CD4-positive, alpha-beta memory T cell (primary cell): ENCODE data around the gene CCNDBP1. TPM values are rescaled to one million over a fixed set of nuclear protein-coding genes. Genes with fewer than 3 reads are reported as not detected.
A peak's percentile ranks its signal among the peaks of the same experiment; 100 is the strongest.

ENCODE experiments used
- CTCF ChIA-PET: fragments of 350-600 bp; sonication (Branson Sonifier 250); formaldehyde crosslinking; loops from one replicate; lab custom pipeline; 2021; ENCODE audit warnings: inconsistent platforms; ENCODE audit not compliant: partially characterized antibody; lab: Charles Lee
- POLR2A ChIA-PET: fragments of 350-600 bp; sonication (Branson Sonifier 250); formaldehyde crosslinking; loops from one replicate; lab custom pipeline; 2021; ENCODE audit not compliant: partially characterized antibody; lab: Charles Lee
- DNase-seq, 5 donors: peaks; one replicate each; pipeline versions ENCODE4 v3.0.0 to v3.0.0-alpha.2; 2020 to 2022; ENCODE audit warnings: mixed read lengths in 1 of 5
- H3K27ac ChIP-seq: one replicate; pipeline ENCODE4 v1.7.0; 2013; ENCODE audit warnings: low read depth, low read length
- H3K27me3 ChIP-seq: 2 replicates; pipeline ENCODE4 v1.7.0; 2013; ENCODE audit warnings: mild to moderate bottlenecking, low read length, moderate library complexity; ENCODE audit not compliant: insufficient read depth
- H3K36me3 ChIP-seq: 2 replicates; pipeline ENCODE4 v1.7.0; 2013; ENCODE audit warnings: mild to moderate bottlenecking, low read length, moderate library complexity; ENCODE audit not compliant: insufficient read depth
- H3K4me1 ChIP-seq: 2 replicates; pipeline ENCODE4 v1.7.0; 2013; ENCODE audit warnings: mild to moderate bottlenecking, low read length, moderate library complexity; ENCODE audit not compliant: insufficient read depth
- H3K4me3 ChIP-seq, 2 donors: one replicate each; pipeline ENCODE4 v1.7.0; 2013; ENCODE audit warnings: low read length in 2 of 2, mild to moderate bottlenecking in 1 of 2
- H3K9me3 ChIP-seq, 2 donors: one replicate each; pipeline ENCODE4 v1.7.0; 2013; ENCODE audit warnings: low read length in 2 of 2, control low read depth in 1 of 2; ENCODE audit not compliant: control insufficient read depth in 1 of 2
- H3K27ac Mint-ChIP-seq, 7 donors: one replicate each; pipeline ENCODE4 v1.8.0; 2020 to 2021; ENCODE audit warnings: mixed read lengths in 7 of 7, mild to moderate bottlenecking in 6 of 7, inconsistent platforms in 3 of 7, moderate library complexity in 3 of 7
- H3K27me3 Mint-ChIP-seq, 2 donors: one replicate each; pipeline ENCODE4 v1.8.0; 2020 to 2021; ENCODE audit warnings: mixed read lengths in 2 of 2
- H3K36me3 Mint-ChIP-seq, 2 donors: one replicate each; pipeline ENCODE4 v1.8.0; 2020 to 2021; ENCODE audit warnings: mixed read lengths in 2 of 2, inconsistent platforms in 1 of 2, mild to moderate bottlenecking in 1 of 2
- H3K4me1 Mint-ChIP-seq, 4 donors: one replicate each; pipeline ENCODE4 v1.8.0; 2020 to 2021; ENCODE audit warnings: mixed read lengths in 4 of 4, mild to moderate bottlenecking in 1 of 4
- H3K4me3 Mint-ChIP-seq, 8 donors: one replicate each; pipeline ENCODE4 v1.8.0; 2020 to 2021; ENCODE audit warnings: mixed read lengths in 8 of 8, mild to moderate bottlenecking in 7 of 8, moderate library complexity in 6 of 8, inconsistent platforms in 3 of 8
- H3K9me3 Mint-ChIP-seq, 8 donors: one replicate each; pipeline ENCODE4 v1.8.0; 2020 to 2021; ENCODE audit warnings: mixed read lengths in 8 of 8, mild to moderate bottlenecking in 5 of 8, inconsistent platforms in 3 of 8, moderate library complexity in 1 of 8
- intact Hi-C: fragments of 100-400 bp; cut with micrococcal nuclease; formaldehyde crosslinking; loops from one replicate; pipeline ENCODE4 v1.15.1; 2023
- polyA plus RNA-seq, 2 donors: library from polyadenylated mRNA; unstranded; fragments of 300-500 nt; fragmentation: Illumina TruSeq; gene quantifications; one replicate each; pipeline ENCODE4 v1.2.3, GENCODE V29; 2021
- total RNA-seq, 2 experiments: library from RNA; stranded (reverse); gene quantifications; one replicate each; pipeline ENCODE4 v1.2.3, GENCODE V29; 2021

CCNDBP1 gene
- total and polyA plus RNA-seq, 4 experiments from 2014 or later = 127 to 262 (median 156) TPM

DNA sequence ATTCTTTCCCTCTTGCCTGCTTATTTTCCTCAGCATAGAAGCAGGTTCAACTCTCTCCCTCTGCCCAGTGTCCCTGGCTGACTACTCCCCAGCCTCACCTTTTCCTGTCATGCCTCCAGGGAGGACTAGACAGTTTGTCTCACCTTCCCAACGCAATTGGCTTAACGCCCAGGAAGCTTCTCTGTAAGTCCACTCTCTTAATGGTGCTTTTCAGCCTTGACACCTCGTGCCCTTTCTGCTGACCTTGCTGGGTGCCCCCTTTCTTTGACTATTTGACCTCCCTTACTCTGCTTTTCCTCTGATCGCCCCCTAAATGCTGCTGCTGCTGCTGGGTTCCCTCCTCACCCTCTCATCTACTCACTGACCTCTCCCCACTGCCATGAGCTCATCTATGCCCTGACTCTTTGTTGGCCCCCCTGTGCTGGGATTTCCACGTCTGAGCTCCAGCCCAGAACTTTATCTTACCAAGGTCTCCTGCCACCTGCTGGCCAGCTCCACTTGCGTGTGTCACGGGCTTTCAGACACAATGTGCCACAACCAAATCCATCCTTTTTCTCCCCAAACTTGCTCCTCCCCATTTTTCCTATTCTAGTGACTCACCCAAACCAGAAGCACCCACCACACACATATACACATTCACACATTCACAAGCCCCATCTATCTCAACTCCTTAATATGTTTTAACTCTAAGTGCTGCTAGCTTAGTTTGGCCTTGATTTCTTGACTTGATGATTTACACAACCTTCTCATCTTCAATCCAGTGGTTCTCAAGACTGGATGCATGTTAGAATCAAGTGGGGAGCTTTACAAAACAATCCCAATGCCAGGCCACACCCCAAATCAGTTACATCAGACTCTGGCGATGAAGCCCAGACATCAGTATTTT is 19.1 kb downstream of the CCNDBP1 start:
- peaks cover 0 to 2% (median 0%) of the 10 kb centered on the region in 8 donors for H3K9me3 Mint-ChIP-seq
- Histone ChIP-seq H3K9me3 (no peaks in the 10 kb centered on the region), H3K27me3 (no peaks in the 10 kb centered on the region), H3K36me3 (no peaks in the 10 kb centered on the region), H3K27ac (no peak overlapping the region), H3K4me3 (no peak overlapping the region), H3K4me1 (no peaks in the 10 kb centered on the region)
- peak; percentile 24 to 54 (median 34) for DNase-seq
- ChIA-PET CTCF (interaction anchor here (0.6 to 2.8 kb wide), 36 partner anchors 10 to 675 kb away, joined by 3 to 14 read pairs (median 3); partner anchors contain the start of genes CCNDBP1 and UBR1), POLR2A (interaction anchor here (0.8 kb wide), 1 partner anchor 19 kb away, joined by 4 read pairs; the partner anchor contains the start of gene CCNDBP1)
- H3K36me3 Mint-ChIP-seq = peaks cover 2 to 6% of the 10 kb centered on the region in 2 donors
- H3K4me3 Mint-ChIP-seq = no peak overlapping the region
- H3K27me3 Mint-ChIP-seq = peaks cover 5 to 7% of the 10 kb centered on the region in 2 donors
- intact Hi-C loops = loop anchor here (1.0 kb wide), 1 partner anchor 17 kb away; no protein-coding TSS in a partner anchor
- H3K4me1 Mint-ChIP-seq = peaks cover 0 to 6% (median 3%) of the 10 kb centered on the region in 4 donors
- peak overlapping the region in 4 of 7 donors; percentile 1 to 53 (median 18) for H3K27ac Mint-ChIP-seq

GRCh38 chr15:43206054-43206453 is 20.9 kb downstream of the CCNDBP1 start:
- Histone ChIP-seq H3K4me1 (no peaks in the 10 kb centered on the region), H3K36me3 (no peaks in the 10 kb centered on the region), H3K9me3 (no peaks in the 10 kb centered on the region), H3K27me3 (no peaks in the 10 kb centered on the region), H3K4me3 (no peak overlapping the region), H3K27ac (no peak overlapping the region)
- Mint-ChIP-seq H3K36me3 (no peaks in the 10 kb centered on the region), H3K27me3 (peaks cover 7 to 13% of the 10 kb centered on the region in 2 donors), H3K27ac (peak overlapping the region in 1 of 7 donors; percentile 2), H3K4me1 (peaks cover 0 to 6% (median 3%) of the 10 kb centered on the region in 4 donors), H3K9me3 (no peaks in the 10 kb centered on the region), H3K4me3 (no peak overlapping the region)
- ChIA-PET POLR2A (interaction anchor here (0.8 kb wide), 1 partner anchor 19 kb away, joined by 4 read pairs; no protein-coding TSS in a partner anchor), CTCF (no interaction called here)
- intact Hi-C loops = no loop called here
- DNase-seq = no peak

DNA sequence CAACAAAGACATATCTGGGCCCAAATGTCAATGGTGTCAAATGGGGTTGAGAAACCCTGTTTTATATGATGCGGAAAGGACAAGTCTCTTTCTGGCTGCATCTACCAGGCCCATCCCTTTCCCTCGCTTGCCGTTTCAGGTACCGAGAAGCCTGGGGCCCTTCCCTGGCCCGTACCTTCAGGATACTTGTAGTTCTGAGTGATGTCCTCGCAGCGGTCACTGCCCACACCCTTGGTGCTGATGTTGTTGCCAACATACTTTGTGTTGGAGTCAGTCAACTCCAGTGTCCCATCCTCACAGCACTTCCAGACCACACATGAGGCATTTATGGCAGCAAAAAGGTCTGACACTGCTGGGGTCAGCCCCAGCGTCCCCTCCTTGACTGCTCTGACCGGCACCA is 21.8 kb downstream of the CCNDBP1 start:
- no peaks in the 10 kb centered on the region for H3K9me3 ChIP-seq
- Mint-ChIP-seq H3K27ac (peak overlapping the region in 1 of 7 donors; percentile 48), H3K9me3 (no peaks in the 10 kb centered on the region), H3K4me3 (no peak overlapping the region), H3K27me3 (peaks cover 7 to 13% of the 10 kb centered on the region in 2 donors), H3K4me1 (peaks cover 0 to 6% (median 3%) of the 10 kb centered on the region in 4 donors), H3K36me3 (no peaks in the 10 kb centered on the region)
- DNase-seq = no peak
- no peaks in the 10 kb centered on the region for H3K36me3 ChIP-seq
- H3K4me1 ChIP-seq = no peaks in the 10 kb centered on the region
- CTCF ChIA-PET = interaction anchor here (1.3 kb wide), 1 partner anchor 19 kb away, joined by 4 read pairs; no protein-coding TSS in a partner anchor
- no peak overlapping the region for H3K27ac ChIP-seq
- POLR2A ChIA-PET = no interaction called here
- no peak overlapping the region for H3K4me3 ChIP-seq
- intact Hi-C loops = no loop called here
- H3K27me3 ChIP-seq = no peaks in the 10 kb centered on the region

DNA sequence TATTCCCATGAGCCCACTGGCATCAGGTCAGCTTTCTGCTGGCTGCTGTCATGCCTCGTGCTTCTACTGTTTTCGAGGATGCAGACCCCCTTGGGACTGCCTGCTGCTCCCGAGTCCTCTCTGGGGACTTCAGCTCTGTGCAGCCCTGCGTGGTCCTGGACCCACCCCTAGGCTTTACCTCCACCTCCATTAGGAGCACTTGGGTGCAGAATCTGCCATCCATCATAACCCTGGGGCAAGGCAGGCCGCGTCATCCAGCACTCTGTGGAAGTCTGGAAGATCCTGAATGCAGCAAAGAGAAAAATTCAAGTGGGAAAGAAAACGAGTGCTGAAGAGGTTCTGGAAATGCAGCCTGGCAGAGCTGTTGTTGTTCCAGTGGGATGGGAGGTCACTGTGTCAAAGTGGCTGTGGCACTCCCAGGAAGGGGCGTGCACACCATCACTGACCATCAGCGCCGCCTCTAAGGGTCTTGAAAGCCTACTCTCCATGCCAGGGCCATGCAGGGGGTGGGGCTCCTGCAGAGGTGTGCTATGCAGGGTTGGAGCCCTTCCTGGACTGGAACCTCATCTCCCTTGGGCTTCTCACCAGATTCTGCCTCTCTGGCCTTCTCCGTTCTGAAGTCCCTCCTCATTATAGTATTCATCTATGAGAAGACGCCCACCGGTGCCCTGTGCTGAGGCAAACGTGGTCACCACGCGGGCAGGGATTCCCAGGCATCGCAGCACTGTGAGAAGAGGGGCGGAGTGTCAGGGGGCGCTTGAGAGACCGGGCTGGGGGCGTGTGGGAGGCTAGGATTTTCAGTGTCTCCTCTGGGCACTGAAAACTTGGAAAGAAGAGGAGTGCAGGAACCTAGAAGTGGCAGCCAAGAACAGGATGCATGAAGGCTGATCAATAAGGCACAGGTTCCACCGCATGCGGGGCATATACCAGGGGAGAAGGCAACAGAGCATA is 23.1 kb downstream of the CCNDBP1 start:
- Histone ChIP-seq H3K27ac (no peak overlapping the region), H3K9me3 (no peaks in the 10 kb centered on the region), H3K27me3 (no peaks in the 10 kb centered on the region), H3K36me3 (no peaks in the 10 kb centered on the region), H3K4me1 (no peaks in the 10 kb centered on the region), H3K4me3 (no peak overlapping the region)
- peaks cover 0 to 6% (median 3%) of the 10 kb centered on the region in 4 donors for H3K4me1 Mint-ChIP-seq
- H3K36me3 Mint-ChIP-seq = no peaks in the 10 kb centered on the region
- no peak for DNase-seq
- no peak overlapping the region for H3K27ac Mint-ChIP-seq
- H3K4me3 Mint-ChIP-seq = no peak overlapping the region
- peaks cover 7 to 13% of the 10 kb centered on the region in 2 donors for H3K27me3 Mint-ChIP-seq
- CTCF ChIA-PET = interaction anchor here (1.3 kb wide), 1 partner anchor 18 kb away, joined by 4 read pairs; no protein-coding TSS in a partner anchor
- intact Hi-C loops = no loop called here
- no peaks in the 10 kb centered on the region for H3K9me3 Mint-ChIP-seq
- POLR2A ChIA-PET = no interaction called here

DNA sequence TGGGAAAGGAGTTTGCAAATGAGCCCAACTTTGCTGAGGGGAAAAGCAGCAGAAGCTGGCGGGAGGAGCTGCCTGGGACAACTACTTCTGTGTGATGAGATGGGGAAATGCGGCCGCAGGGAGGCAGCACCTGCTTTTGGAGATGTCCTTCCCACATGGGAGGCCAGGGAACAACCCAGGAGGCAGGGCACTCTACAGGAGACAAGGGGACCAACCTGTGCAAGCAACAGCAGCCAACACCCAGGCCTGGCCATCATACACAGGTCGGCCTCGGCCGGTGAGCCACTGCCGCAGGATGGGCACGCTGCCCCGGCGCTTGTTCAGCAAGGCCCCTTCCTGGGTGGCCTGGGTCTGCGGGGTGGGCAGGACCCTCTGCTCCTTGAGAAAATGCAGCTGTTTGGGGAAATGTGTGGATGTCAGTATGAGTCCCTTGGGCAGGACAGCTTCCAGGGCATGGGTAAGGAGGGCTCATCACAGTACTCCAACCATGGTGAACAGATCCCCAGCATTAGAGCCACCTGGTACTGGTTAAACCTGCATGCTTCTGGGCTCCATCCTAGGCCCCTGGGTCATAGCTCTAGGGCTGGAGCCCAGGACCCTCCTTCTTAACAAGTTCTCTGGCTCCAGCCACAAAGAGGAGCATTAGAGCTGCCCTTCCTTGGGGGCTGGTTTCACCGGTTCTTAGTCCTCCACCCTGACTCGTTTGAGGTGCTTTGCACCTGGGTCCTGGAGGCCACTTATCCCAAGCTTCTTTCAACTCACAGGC is 24.0 kb downstream of the CCNDBP1 start:
- intact Hi-C loops = no loop called here
- Mint-ChIP-seq H3K27ac (no peak overlapping the region), H3K9me3 (no peaks in the 10 kb centered on the region), H3K4me1 (peaks cover 0 to 4% (median 2%) of the 10 kb centered on the region in 4 donors), H3K36me3 (no peaks in the 10 kb centered on the region), H3K4me3 (no peak overlapping the region), H3K27me3 (peaks cover 7 to 13% of the 10 kb centered on the region in 2 donors)
- no peaks in the 10 kb centered on the region for H3K36me3 ChIP-seq
- no peaks in the 10 kb centered on the region for H3K27me3 ChIP-seq
- no peak overlapping the region for H3K4me3 ChIP-seq
- H3K9me3 ChIP-seq = no peaks in the 10 kb centered on the region
- ChIA-PET CTCF (interaction anchor here (2.0 kb wide), 1 partner anchor 16 kb away, joined by 6 read pairs; no protein-coding TSS in a partner anchor), POLR2A (no interaction called here)
- H3K27ac ChIP-seq = no peak overlapping the region
- no peak for DNase-seq
- no peaks in the 10 kb centered on the region for H3K4me1 ChIP-seq

DNA sequence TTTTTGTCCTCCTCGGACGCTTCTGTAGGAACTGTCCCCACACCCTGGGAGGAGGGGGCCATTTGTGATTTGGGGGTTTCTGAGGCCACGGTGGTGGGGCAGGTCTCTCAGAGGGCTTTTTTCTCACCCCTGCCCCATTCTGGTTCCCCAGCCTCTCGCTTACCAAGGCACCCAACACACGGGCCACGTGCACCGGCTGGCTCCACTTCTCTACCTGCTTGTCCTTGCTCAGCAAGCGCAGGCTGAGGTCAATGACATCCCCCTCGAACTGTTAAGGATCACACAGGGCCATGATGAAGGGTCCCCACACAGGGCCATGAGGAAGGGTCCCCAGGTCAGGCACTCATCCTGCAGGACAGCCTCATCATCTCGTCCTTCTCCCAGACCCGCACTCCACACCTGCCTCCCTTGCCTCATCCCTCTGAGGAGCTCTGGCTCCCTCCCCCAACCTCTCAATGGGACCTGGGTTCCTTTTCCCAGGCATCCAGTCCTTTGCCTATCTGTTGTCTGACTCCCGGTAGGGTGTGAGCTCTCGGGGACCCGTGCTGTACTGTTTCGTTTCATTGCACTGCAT is 25.1 kb downstream of the CCNDBP1 start:
- Histone ChIP-seq H3K9me3 (no peaks in the 10 kb centered on the region), H3K4me3 (no peak overlapping the region), H3K27me3 (no peaks in the 10 kb centered on the region), H3K27ac (no peak overlapping the region), H3K36me3 (no peaks in the 10 kb centered on the region), H3K4me1 (no peaks in the 10 kb centered on the region)
- intact Hi-C loops = no loop called here
- Mint-ChIP-seq H3K36me3 (no peaks in the 10 kb centered on the region), H3K4me1 (no peaks in the 10 kb centered on the region), H3K9me3 (no peaks in the 10 kb centered on the region), H3K27me3 (peaks cover 7 to 13% of the 10 kb centered on the region in 2 donors), H3K4me3 (no peak overlapping the region), H3K27ac (no peak overlapping the region)
- DNase-seq = no peak
- ChIA-PET CTCF (interaction anchor here (2.0 kb wide), 1 partner anchor 15 kb away, joined by 6 read pairs; no protein-coding TSS in a partner anchor), POLR2A (no interaction called here)
